Skeletal muscle tissue (tissue), 4 donors: ENCODE data around the gene GABRR3. TPM values are rescaled to one million over a fixed set of nuclear protein-coding genes. Genes with fewer than 3 reads are reported as not detected.

Experiments
- H3K27ac ChIP-seq: one replicate; pipeline ENCODE4 v1.7.0; 2013; ENCODE audit warnings: mild to moderate bottlenecking, low read depth, low read length, inconsistent platforms
- H3K27me3 ChIP-seq, 3 donors: one replicate each; pipeline ENCODE4 v1.7.0; 2013; ENCODE audit warnings: low read length in 3 of 3; ENCODE audit not compliant: control insufficient read depth in 3 of 3, insufficient read depth in 3 of 3
- H3K36me3 ChIP-seq, 3 donors: one replicate each; pipeline ENCODE4 v1.7.0; 2013; ENCODE audit warnings: low read length in 3 of 3; ENCODE audit not compliant: control insufficient read depth in 3 of 3, insufficient read depth in 3 of 3
- H3K4me1 ChIP-seq, 3 donors: one replicate each; pipeline ENCODE4 v1.7.0; 2013; ENCODE audit warnings: low read length in 3 of 3, mild to moderate bottlenecking in 3 of 3; ENCODE audit not compliant: control insufficient read depth in 3 of 3, insufficient read depth in 3 of 3
- H3K4me3 ChIP-seq, 3 donors: one replicate each; pipeline ENCODE4 v1.7.0; 2013; ENCODE audit warnings: low read length in 3 of 3
- H3K9ac ChIP-seq, 3 donors: one replicate each; pipeline ENCODE4 v1.7.0; 2013; ENCODE audit warnings: low read length in 3 of 3, mild to moderate bottlenecking in 3 of 3, moderate library complexity in 2 of 3, low read depth in 1 of 3
- H3K9me3 ChIP-seq, 3 donors: one replicate each; pipeline ENCODE4 v1.7.0; 2013; ENCODE audit warnings: low read length in 3 of 3; ENCODE audit not compliant: control insufficient read depth in 3 of 3
- total RNA-seq: library from RNA; depleted of rRNA; stranded (reverse); fragments of >200 nt; gene quantifications from one replicate; pipeline ENCODE4 v1.2.3, GENCODE V29; 2014
- donor health status: Osteomylitis.

The GABRR3 gene
- total RNA-seq, 1 donor from 2014 or later = not detected

DNA sequence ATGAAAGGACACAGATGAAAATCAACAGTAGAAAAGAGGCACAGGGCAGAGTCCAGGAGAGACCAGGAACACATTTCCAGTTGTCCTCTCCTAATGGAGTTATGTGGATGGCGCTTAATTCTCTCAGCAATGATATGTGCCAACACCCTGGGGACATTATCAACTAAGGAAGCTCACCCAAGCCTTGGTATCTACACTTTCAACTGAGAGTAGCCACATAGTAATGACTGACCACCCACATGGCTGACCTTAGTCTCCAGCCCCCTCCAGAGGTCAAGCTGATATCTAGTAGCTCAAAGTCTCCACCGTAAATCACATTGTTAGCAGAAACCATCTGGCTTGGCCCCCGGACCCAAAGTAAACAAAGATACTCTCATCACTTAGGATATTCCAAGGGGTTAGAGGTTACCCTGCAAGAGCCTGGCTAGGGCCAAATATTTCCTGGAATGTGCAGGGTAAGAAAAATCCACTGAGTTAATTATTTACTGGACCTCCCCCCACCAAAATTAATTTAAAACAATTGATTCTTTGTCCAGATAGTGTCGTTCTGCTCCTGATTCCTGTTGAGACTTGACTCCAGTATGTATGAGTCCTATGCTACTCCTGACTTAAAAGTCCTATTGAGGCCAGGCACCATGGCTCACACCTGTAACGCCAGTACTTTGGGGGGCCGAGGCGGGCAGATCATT lies 24.8 kb downstream of the GABRR3 start:
- H3K4me1 ChIP-seq = peaks cover 2 to 6% (median 4%) of the 10 kb centered on the region in 3 donors
- H3K27me3 ChIP-seq = no peaks in the 10 kb centered on the region
- no peak overlapping the region for H3K9ac ChIP-seq
- no peak overlapping the region for H3K27ac ChIP-seq
- no peaks in the 10 kb centered on the region for H3K36me3 ChIP-seq
- H3K4me3 ChIP-seq = no peak overlapping the region
- H3K9me3 ChIP-seq = no peaks in the 10 kb centered on the region

DNA sequence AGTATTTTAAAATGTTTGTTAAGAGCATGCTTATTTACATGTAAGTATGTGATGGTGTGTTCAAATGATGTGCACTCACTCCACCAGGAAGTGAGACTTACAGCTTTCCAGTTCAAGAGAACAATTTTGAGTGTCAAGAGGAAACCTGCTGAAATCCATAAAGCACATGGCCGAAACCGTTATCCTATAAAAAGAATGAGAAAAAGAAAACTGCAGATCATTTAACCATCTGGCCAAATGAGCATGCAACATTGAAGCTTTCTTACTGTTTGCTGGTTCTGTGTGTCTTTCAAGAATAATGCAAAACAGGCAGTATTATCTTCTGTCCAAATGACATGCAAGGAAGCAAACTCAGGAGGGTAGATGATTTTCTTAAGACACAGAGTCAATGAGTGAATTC lies 26.3 kb downstream of the GABRR3 start:
- Histone ChIP-seq H3K27me3 (no peaks in the 10 kb centered on the region), H3K27ac (no peak overlapping the region), H3K4me3 (no peak overlapping the region), H3K9ac (no peak overlapping the region), H3K4me1 (peaks cover 2 to 4% (median 3%) of the 10 kb centered on the region in 3 donors), H3K36me3 (no peaks in the 10 kb centered on the region), H3K9me3 (no peaks in the 10 kb centered on the region)

DNA sequence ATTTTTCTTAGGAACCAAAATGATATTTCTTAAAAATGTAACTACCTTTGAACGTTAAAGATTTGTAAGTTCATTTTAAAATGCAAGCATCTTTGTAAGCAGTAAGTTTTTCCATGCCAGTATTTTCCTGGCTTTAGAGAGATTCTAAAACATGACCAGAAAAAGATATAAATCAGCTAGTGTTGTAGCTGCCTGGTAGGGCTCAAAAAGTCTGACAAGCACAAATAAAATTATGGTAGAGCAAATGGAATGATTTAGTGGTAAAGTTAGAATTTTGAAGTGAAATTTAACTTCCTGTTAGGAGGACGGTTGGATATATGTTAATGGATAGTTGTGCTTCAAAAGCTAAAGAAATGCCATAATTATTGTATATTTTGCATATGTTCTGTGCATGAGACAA lies 29.7 kb downstream of the GABRR3 start:
- no peaks in the 10 kb centered on the region for H3K27me3 ChIP-seq
- H3K9me3 ChIP-seq = no peaks in the 10 kb centered on the region
- no peaks in the 10 kb centered on the region for H3K4me1 ChIP-seq
- H3K36me3 ChIP-seq = no peaks in the 10 kb centered on the region
- no peak overlapping the region for H3K27ac ChIP-seq
- H3K9ac ChIP-seq = no peak overlapping the region
- no peak overlapping the region for H3K4me3 ChIP-seq

DNA sequence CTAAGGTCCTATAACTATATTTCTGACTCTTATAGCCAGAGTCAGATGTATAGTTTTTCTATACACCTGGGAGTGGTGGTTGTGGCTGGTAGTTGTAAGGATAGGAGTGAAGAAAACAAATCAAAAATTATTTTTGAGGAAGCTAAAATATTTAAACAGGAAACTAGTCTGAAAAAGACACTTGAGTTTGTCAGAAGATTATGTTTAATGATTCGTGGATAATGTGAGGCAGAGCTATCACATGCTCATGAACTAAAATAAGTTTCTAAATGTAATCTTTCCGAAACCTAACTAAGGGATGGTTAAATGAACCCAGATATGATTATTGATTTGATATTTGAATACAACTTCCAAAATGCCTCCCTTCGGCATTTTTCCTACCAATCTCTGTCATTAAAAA lies 30.4 kb downstream of the GABRR3 start:
- no peak overlapping the region for H3K9ac ChIP-seq
- no peaks in the 10 kb centered on the region for H3K4me1 ChIP-seq

DNA sequence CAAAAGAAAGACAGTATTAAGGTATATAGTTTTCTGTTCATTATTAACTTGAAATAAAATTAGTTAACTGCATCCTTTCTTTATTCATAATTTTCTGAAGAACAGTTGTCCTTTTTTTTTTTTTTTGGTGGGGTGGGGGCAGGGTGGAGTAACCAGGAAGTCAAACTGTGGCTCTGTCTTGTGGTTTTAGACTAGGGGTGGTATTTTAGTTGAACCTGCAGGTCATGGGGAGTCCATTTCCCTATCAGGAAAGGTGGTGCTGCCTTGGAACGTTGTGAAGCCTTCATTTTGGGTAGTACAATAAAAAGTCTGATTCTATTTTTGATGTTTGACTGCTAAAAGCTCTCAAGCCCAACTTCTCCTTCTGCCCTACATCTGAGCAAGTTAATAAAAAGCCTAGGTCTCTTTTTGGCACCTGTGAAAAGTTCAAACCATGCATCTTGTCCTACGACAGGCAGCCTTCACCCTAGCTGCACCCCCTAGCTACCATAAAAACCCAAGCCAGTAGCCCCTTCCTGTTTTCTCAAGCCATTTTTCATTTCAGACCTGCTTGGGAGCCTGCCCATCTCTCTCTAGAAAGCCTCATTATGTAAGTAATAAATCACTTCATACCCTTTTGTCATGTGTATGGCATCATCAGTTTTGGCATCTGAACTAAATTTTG lies 31.7 kb downstream of the GABRR3 start:
- Histone ChIP-seq H3K9me3 (no peaks in the 10 kb centered on the region), H3K27ac (no peak overlapping the region), H3K4me3 (no peak overlapping the region), H3K4me1 (no peaks in the 10 kb centered on the region), H3K27me3 (no peaks in the 10 kb centered on the region), H3K36me3 (no peaks in the 10 kb centered on the region), H3K9ac (no peak overlapping the region)

More for the DNA sequence above, 30.4 kb downstream of the GABRR3 start:
- Histone ChIP-seq H3K4me3 (no peak overlapping the region), H3K36me3 (no peaks in the 10 kb centered on the region), H3K27ac (no peak overlapping the region), H3K9me3 (no peaks in the 10 kb centered on the region), H3K27me3 (no peaks in the 10 kb centered on the region)

DNA sequence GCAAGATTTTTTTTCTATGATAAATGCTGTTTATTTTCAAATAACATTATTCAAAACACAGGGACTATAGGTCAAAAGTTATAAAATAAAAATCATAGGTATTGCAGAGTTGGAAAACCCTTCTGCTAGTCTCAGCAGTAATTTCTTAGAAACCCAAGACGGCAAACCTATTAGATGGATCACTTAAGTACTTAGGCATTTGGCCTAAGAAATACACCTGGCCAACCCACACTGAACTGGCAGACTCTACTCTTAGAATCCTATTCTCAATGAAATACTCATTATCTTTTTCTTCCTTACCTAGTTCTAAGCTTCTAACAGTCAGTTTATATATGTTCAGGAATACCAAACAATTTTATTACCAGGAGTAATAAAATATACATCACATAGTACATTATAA lies 32.4 kb downstream of the GABRR3 start:
- no peaks in the 10 kb centered on the region for H3K4me1 ChIP-seq
- H3K36me3 ChIP-seq = no peaks in the 10 kb centered on the region
- no peak overlapping the region for H3K4me3 ChIP-seq
- no peak overlapping the region for H3K27ac ChIP-seq
- no peaks in the 10 kb centered on the region for H3K9me3 ChIP-seq
- H3K9ac ChIP-seq = no peak overlapping the region
- H3K27me3 ChIP-seq = no peaks in the 10 kb centered on the region

DNA sequence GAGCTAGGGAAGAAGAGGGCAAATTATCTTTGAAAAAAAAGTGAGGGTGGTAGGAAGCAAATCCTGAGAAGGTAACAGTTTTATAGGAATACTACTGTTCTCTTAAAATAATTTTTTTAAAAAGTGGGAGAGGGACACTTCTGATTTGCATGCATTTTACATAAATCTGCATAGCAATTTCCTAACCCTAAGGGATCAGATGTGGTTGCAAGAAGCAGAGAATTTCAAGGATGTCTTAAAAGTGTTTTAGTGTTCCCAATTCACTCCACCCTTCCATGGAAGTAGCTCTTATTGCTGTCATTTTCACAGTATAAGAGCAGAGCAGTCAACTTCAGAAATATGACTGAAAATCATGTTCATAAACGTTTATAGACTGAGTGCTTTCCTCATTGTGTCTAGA lies 35.1 kb downstream of the GABRR3 start:
- no peaks in the 10 kb centered on the region for H3K36me3 ChIP-seq
- H3K9ac ChIP-seq = no peak overlapping the region
- no peaks in the 10 kb centered on the region for H3K27me3 ChIP-seq
- no peak overlapping the region for H3K4me3 ChIP-seq
- no peak overlapping the region for H3K27ac ChIP-seq
- no peaks in the 10 kb centered on the region for H3K9me3 ChIP-seq
- no peaks in the 10 kb centered on the region for H3K4me1 ChIP-seq

DNA sequence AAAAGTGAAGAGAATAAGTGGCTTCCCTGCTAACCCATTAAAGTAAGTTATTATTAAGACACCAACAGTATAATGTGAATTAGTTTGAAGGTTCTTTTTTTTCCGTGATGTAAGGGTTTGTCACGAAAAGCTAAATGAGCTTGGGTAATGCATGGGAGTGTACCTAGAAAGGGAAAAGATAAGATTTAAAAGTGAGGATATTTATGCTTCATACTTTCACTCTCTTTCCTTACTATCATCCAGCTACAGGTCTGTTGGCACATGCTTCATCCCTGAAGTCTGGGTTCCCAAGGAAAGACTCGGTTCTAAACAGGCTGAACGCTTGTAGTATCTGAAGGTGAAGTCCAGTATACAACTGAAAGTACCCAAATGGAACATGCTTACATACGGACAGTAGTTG lies 36.0 kb downstream of the GABRR3 start:
- Histone ChIP-seq H3K27me3 (no peaks in the 10 kb centered on the region), H3K4me1 (no peaks in the 10 kb centered on the region), H3K9ac (no peak overlapping the region), H3K4me3 (no peak overlapping the region), H3K36me3 (no peaks in the 10 kb centered on the region), H3K27ac (no peak overlapping the region), H3K9me3 (no peaks in the 10 kb centered on the region)

DNA sequence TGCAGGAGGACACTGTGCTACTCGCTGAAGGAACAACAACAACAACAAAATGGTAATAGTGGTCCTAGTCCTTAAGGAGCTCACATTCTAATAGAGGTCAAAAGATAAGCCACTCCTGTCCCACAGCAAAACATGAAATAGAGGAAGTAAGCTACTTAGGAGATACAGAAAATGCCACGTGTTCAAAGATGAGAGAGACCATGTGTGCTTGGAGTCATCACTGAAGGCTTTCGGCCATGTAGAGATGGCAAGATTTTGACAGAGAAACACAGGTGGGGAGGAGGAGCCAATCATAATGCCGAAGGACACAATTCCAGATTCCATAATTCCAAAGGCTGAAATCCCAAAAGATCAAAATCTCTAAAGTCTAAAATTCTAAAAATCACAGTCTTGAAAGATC lies 38.1 kb downstream of the GABRR3 start:
- no peak overlapping the region for H3K9ac ChIP-seq
- H3K27me3 ChIP-seq = no peaks in the 10 kb centered on the region
- no peaks in the 10 kb centered on the region for H3K4me1 ChIP-seq
- no peak overlapping the region for H3K27ac ChIP-seq
- H3K9me3 ChIP-seq = no peaks in the 10 kb centered on the region
- no peaks in the 10 kb centered on the region for H3K36me3 ChIP-seq
- H3K4me3 ChIP-seq = no peak overlapping the region

DNA sequence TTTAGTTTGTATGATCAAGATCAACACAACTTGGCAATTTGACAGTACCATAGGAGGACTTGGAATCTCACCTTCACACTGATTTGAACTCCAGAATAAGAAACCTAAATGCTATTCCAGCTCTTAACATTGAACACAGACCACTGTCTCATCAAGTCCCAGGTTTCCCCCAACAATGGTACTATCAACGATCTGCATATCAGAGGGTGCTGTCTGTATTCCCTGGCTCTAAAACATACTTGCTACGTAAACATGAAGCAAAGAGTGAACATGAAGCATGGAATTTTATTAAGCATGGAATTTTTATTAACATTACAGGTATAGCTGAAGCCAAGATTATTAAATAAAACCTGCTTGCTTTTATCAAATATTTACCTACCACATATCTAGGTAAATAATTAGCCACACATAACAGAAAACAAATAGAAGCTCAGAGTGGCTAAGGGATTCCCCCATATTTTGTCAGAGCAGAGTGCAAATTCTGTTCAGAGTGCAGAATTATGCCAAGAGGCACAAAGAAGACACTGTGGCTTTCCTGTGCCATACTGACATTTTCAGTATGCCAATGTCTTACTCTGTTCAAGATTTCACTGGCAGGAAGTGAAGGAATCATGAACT lies 40.7 kb downstream of the GABRR3 start:
- H3K4me1 ChIP-seq = no peaks in the 10 kb centered on the region
- H3K27ac ChIP-seq = no peak overlapping the region
- no peak overlapping the region for H3K4me3 ChIP-seq
- no peaks in the 10 kb centered on the region for H3K36me3 ChIP-seq
- no peak overlapping the region for H3K9ac ChIP-seq
- H3K27me3 ChIP-seq = no peaks in the 10 kb centered on the region
- no peaks in the 10 kb centered on the region for H3K9me3 ChIP-seq
